GM18909 (cell line): Measurements from ENCODE around the gene MYO1A.
"Not testable (repeated sequence)": the region's sequence is repeated elsewhere in the genome, so short reads cannot be mapped to it uniquely, and the experiment has no call there.

Experiments used
- ATAC-seq: cut with Tn5 transposase; IDR thresholded peaks from one replicate; pipeline ENCODE4 v1.9.1; 2021; ENCODE audit warnings: mild to moderate bottlenecking; ENCODE audit not compliant: unreplicated experiment, poor library complexity

Gene MYO1A

DNA sequence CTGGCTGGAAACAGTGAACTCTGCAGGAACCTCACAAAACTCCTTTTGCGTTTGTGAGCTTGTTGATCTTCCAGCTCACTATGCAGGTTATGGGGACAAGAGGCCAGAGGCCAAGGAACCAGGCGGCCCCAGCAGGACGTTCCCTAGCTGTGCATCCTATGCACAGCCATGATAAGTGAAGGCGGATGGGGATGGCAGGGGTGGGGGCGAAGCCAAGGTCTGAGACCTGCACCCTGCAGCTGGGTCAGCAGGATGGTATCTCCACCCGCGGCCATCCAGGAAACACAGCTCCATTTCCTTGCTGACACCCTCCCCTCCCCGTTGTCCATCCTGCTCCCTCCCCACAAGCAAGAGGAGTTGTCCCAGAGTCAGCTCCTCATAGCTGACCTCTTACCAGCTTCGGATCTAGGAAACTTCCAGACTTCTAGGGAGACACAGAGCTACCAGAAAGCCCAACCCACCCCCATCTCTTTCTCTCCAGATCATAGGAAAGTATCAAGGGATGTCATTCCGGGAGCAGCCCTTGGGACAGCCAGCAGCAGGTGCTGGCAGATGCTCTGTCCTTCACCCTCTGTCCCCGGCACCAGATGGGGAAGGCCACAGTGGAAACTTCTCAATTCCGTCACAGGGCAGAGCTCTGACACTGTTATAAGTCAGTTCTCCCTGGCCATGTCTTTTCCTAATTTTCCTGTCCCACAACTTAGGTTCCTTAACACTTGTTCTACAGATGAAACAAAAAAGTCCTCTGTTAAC is 53.0 kb downstream of the MYO1A start:
- ATAC-seq, result no peak

DNA sequence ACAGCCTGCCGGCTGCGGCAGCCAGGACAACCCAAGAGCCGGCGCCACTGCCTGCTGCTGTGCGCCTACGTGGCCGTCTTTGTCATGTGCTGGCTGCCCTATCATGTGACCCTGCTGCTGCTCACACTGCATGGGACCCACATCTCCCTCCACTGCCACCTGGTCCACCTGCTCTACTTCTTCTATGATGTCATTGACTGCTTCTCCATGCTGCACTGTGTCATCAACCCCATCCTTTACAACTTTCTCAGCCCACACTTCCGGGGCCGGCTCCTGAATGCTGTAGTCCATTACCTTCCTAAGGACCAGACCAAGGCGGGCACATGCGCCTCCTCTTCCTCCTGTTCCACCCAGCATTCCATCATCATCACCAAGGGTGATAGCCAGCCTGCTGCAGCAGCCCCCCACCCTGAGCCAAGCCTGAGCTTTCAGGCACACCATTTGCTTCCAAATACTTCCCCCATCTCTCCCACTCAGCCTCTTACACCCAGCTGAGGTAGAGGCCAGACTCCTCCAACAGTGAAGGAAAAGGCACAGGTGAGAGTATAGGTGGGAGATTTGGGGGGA is 53.9 kb downstream of the MYO1A start:
- no peak for ATAC-seq

DNA sequence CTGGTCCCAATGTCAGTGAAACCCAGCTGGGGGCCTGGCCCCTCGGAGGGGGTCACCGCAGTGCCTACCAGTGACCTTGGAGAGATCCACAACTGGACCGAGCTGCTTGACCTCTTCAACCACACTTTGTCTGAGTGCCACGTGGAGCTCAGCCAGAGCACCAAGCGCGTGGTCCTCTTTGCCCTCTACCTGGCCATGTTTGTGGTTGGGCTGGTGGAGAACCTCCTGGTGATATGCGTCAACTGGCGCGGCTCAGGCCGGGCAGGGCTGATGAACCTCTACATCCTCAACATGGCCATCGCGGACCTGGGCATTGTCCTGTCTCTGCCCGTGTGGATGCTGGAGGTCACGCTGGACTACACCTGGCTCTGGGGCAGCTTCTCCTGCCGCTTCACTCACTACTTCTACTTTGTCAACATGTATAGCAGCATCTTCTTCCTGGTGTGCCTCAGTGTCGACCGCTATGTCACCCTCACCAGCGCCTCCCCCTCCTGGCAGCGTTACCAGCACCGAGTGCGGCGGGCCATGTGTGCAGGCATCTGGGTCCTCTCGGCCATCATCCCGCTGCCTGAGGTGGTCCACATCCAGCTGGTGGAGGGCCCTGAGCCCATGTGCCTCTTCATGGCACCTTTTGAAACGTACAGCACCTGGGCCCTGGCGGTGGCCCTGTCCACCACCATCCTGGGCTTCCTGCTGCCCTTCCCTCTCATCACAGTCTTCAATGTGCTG is 54.6 kb downstream of the MYO1A start:
- ATAC-seq, result no peak

GRCh38 chr12:56994231-56994746 is 55.6 kb downstream of the MYO1A start:
- no peak for ATAC-seq

DNA sequence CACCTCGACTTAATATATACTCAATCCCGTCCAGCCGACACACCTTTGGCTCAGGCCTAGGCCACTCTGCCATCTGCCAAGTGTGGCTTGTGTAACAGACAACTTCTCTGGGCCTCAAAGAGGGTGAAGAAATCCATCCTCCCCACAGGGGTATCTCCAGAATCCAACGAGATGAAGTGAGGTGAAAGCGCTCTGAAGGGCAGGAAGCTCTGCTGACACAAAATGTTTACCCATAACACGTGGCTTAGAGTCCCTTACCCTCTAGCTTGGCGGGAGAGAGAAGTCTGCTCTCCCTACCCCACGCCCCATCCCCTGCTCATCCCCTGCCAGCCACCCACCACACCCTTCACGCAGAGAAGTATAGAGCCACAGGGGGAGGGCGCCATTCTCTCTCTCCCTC is 56.6 kb downstream of the MYO1A start:
- no peak for ATAC-seq

- ATAC-seq, result no peak
Measured at GRCh38 chr12:56991319-56992246, 58.3 kb downstream of the MYO1A start.

GRCh38 chr12:56990648-56991318 is 59.1 kb downstream of the MYO1A start:
- ATAC-seq, result no peak

DNA sequence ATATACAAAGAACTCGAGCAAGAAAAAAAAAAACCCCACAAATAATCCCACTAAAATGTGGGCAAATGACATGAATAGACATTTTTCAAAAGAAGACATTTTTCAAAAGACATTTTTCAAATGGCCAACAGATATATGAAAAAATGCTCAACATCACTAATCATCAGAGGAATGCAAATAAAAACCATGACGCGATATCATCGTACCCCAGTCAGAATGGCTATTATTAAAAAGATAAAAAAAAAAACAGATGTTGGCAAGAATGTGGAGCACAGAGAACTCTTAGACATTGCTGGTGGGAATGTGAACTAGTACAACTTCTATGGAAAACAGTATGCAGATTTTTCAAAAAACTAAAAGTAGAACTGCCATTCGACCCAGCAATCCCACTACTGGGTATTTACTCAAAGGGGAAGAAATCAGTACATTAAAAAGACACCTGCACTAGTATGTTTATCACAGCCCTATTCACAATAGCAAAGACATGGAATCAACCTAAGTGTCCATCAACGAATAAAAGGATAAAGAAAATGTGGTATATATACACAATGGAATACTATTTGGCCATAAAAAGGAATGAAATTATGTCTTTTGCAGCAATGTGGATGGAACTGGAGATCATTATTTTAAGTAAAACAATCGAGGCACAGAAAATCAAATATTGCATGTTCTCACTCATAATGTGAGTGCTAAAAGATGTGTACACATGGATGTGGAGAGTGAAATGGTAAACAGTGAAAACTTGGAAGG is 59.9 kb downstream of the MYO1A start:
- ATAC-seq, result no peak

GRCh38 chr12:56988207-56988739 is 61.7 kb downstream of the MYO1A start:
- ATAC-seq, result no peak

- no peak for ATAC-seq
Measured at GRCh38 chr12:56987551-56988053, 62.3 kb downstream of the MYO1A start.

DNA sequence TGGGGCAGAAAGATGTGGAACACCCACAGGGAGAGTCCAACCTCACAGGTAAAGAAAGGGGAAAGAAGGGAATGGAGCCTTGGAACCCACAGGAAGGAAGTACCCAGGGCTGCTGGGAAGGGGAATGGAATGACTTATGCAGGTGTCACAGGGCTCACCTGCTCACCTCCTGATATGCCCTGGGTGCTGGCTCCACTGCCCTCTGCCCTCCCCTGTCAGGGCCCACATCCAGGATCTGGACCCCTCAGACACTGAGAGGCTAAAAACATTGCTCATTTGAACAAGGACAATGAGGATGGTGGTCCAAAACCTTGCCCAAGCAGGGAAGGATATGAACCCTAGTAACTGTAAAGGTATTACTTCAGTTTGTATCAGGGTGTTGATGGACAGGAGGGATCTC is 62.9 kb downstream of the MYO1A start:
- no peak for ATAC-seq

- not testable (repeated sequence) for ATAC-seq
Measured at GRCh38 chr12:56985714-56986113, 64.2 kb downstream of the MYO1A start.

DNA sequence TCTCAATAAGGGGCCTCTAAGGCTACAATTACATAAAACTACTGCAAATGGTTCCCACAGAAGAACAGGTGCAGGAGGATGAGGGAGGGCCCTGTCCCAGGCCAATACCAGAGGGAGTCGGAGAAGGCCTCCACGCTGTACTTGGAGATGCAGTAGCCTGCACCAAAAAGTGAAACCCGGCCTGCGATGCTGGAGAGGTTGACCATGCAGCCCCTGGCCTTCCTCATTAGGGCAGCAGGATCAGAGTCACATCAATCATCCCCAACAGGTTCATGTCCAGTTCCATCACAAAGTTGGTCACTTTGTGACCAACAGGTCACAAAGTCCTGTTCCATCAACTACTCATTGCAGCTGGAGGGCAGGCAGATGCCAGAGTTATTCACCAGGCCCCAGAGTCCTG is 66.5 kb downstream of the MYO1A start:
- no peak for ATAC-seq

DNA sequence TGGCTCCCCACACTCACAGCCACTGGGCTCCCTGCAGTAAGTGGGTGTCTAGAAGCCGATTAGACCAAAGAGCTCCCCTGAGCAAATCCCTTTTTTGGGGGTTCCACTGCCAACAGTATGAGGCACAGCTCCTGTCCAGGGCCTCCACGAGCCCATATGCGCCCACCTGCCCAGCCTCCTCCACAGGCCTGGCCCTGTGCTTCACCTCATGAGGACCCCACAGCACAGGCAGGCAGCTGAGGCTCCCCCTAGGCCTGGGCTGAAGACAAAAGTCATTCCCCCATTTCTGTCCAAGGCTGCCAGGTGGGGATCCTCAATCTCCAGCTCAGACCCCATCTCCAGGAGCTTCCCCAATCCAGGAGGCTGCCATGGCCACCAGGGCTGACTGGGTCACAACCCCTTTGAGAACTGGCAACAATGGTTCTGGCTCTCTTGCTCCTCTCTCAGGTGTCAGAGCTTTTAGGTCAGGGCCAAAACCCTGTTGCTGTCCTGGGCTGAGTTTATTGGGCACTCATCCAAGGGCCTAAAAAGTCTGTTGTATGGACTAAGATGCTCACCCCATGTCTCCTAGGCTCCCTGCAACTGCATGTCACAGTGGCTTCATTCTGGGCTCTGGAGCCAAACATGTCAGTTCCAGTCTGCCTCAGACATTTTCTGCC is 67.2 kb downstream of the MYO1A start:
- not testable (repeated sequence) for ATAC-seq

DNA sequence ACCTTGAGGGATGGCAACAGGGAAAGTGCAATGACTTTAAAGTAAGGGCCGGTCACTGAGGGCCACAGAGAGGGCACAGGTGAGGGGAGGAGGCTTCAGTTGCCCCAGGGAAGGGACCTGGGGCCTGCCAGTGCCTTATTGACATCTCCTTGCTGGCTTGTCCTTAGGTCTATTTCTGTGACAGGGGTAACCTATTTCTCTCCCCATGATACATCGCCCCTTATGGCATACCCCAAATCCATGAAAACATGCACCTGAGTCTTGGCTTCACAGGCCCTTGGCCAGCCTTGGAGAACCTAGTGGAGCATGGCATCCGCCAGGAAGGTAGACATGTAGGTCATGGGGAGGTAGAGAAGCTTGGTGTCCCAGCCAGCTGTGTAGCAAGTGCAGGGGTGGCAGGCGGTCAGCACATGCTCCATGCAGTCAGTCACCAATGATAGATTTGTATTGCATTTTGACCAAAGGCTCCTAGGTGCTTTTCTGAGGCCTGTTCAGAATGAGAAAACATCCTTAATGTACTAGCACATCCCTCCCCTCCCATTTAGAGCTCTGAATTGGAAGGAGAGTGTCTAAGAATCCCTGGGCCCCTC is 68.9 kb downstream of the MYO1A start:
- no peak for ATAC-seq

DNA sequence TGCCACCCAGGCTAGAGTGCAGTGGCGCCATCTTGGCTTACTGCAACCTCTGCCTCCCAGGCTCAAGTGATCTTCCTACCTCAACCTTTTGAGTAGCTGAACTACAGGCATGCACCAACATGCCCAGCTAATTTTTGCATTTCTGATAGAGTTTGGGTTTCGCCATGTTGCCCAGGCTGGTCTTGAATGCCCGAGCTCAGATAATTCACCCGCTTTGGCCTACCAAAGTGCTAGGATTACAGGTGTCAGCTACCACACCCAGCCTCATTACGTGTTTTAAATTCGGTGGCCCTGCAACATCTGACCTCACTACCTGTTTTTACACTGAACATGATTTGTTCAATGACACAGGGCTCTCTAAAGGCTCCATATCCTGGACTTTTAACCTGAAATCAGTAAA is 69.7 kb downstream of the MYO1A start:
- ATAC-seq, result no peak

DNA sequence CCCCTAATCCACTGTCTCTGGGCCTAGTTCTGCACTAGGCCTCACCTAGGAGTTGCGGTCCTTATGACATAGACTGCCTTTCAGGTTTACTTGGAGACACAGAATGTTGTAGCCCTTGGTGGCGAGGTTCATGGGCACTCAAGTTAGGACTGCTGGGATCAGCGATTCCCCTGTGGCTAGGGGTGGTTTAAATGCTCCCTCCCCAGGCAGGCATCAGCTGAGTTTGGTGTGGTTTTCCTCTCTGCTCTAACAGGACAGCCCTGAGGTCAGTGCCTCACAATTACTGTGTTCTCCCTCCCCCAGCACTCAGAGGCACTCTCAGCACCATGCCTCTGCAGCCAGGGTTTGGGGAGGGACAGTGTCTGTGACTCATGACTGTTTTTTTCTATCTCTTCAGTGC is 70.3 kb downstream of the MYO1A start:
- no peak for ATAC-seq
